A673 (cell line): ENCODE data around the gene HIRIP3. TPM values are rescaled to one million over a fixed set of nuclear protein-coding genes. Genes with fewer than 3 reads are reported as not detected.

Experiments used
- BruUV-seq: library from RNA; stranded (reverse); fragments of 400-500 nt; replicated peaks from 2 replicates; lab custom pipeline; 2021; lab: Mats Ljungman, UMichigan
- CTCF ChIA-PET: fragments of 300-600 bp; sonication (Branson Sonifier 250); formaldehyde crosslinking; loops from one replicate; lab custom pipeline; 2022; ENCODE audit warnings: antibody characterized with exemption; lab: Charles Lee
- POLR2A ChIA-PET: fragments of 300-600 bp; sonication (Branson Sonifier 250); formaldehyde crosslinking; loops from one replicate; lab custom pipeline; 2022; ENCODE audit warnings: antibody characterized with exemption; ENCODE audit not compliant: low non-redundant PET; lab: Charles Lee
- DNase-seq: peaks from one replicate; pipeline ENCODE4 v3.0.0-alpha.2; 2015; ENCODE audit warnings: low spot score
- H3K27ac ChIP-seq: fragments of 200-600 bp; sonication (generic); 2 replicates; pipeline ENCODE4 v1.5.1; 2016; ENCODE audit warnings: mixed run types, low read depth, mild to moderate bottlenecking, mixed read lengths, antibody characterized with exemption, low read length; ENCODE audit not compliant: poor library complexity, severe bottlenecking
- H3K27me3 ChIP-seq: fragments of 200-600 bp; sonication (generic); replicated peaks from 2 replicates; pipeline ENCODE4 v1.6.1; 2017; ENCODE audit warnings: mixed run types, low read depth, mild to moderate bottlenecking, mixed read lengths, antibody characterized with exemption, low read length; ENCODE audit not compliant: insufficient read depth, poor library complexity
- H3K36me3 ChIP-seq: fragments of 200-600 bp; sonication (generic); 2 replicates; pipeline ENCODE4 v1.6.1; 2016; ENCODE audit warnings: mixed run types, mild to moderate bottlenecking, mixed read lengths, antibody characterized with exemption, low read length; ENCODE audit not compliant: insufficient read depth, poor library complexity, severe bottlenecking
- H3K4me1 ChIP-seq: fragments of 200-600 bp; sonication (generic); 2 replicates; pipeline ENCODE4 v1.6.1; 2017; ENCODE audit warnings: mixed run types, mild to moderate bottlenecking, mixed read lengths, antibody characterized with exemption, low read length; ENCODE audit not compliant: insufficient read depth, poor library complexity, severe bottlenecking
- H3K4me3 ChIP-seq: fragments of 200-600 bp; sonication (generic); 2 replicates; pipeline ENCODE4 v1.5.1; 2016; ENCODE audit warnings: low read depth, mixed run types, mild to moderate bottlenecking, mixed read lengths, low read length; ENCODE audit not compliant: poor library complexity, severe bottlenecking
- H3K9me3 ChIP-seq: fragments of 200-600 bp; sonication (generic); 2 replicates; pipeline ENCODE4 v1.6.1; 2016; ENCODE audit warnings: mixed run types, low read depth, mild to moderate bottlenecking, mixed read lengths, antibody characterized with exemption, low read length; ENCODE audit not compliant: poor library complexity, severe bottlenecking
- EZH2 ChIP-seq: fragments of 200-600 bp; sonication (generic); IDR thresholded peaks from 2 replicates; pipeline ENCODE4 v1.6.1; 2017; ENCODE audit warnings: borderline replicate concordance, low read depth, mild to moderate bottlenecking, mixed read lengths, antibody characterized with exemption, low read length; ENCODE audit not compliant: poor library complexity, severe bottlenecking
- intact Hi-C: fragments of 100-400 bp; cut with micrococcal nuclease; formaldehyde crosslinking; loops from one replicate; pipeline ENCODE4 v1.10.0; 2022; ENCODE audit not compliant: unreplicated experiment
- total RNA-seq: library from RNA; stranded (reverse); gene quantifications from 2 replicates; pipeline ENCODE4 v1.2.3, GENCODE V29; 2021
- TF ChIP-seq, protein P1 (sequence below): fragments of 300-800, 200-600 bp; sonication (generic); conservative IDR thresholded peaks from 2 replicates; pipeline ENCODE4 v1.5.1; 2017; ENCODE audit warnings: low read depth, mild to moderate bottlenecking, antibody characterized with exemption, low read length, moderate library complexity, mixed read lengths

HIRIP3 gene
- total RNA-seq, 1 experiment from 2014 or later, result 29.7 TPM

DNA sequence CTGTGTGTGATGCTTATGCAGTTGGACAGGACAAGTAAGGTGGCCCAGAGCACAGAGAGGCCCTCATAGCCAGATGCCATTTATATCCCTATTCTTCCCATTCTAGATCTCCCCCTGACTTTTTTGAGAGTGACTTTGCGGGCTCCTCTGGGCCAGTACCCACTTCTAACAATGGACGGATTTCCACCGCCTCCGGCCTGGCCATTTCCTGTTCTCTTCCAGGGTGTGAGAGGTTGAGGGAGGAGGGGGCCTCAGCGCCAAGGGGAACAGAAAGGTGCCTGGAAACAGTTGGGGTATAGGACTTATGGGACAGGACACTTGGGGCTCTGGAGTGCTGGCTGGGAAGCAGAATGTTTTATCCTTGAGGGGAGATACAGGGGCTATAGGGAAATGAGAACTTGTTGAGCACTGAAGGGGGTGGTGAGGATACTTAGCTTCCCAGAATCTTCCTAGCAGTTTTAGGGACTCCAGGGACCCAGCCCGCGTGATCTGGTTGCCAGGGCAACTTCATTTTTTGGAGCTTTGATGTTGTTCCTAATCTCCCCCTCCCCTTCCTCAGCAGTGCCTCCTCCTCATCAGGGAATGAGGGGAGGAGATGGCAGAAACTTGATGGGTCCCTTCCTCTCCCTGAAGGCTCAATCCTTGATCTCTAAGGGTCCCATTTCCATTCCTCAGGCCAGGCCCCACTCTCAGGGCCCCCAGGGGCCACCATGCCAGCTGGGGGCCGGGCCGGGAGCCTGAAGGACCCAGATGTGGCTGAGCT is 18.2 kb downstream of the HIRIP3 start:
- POLR2A ChIA-PET, result no interaction called here
- TF ChIP-seq, protein P1, sequence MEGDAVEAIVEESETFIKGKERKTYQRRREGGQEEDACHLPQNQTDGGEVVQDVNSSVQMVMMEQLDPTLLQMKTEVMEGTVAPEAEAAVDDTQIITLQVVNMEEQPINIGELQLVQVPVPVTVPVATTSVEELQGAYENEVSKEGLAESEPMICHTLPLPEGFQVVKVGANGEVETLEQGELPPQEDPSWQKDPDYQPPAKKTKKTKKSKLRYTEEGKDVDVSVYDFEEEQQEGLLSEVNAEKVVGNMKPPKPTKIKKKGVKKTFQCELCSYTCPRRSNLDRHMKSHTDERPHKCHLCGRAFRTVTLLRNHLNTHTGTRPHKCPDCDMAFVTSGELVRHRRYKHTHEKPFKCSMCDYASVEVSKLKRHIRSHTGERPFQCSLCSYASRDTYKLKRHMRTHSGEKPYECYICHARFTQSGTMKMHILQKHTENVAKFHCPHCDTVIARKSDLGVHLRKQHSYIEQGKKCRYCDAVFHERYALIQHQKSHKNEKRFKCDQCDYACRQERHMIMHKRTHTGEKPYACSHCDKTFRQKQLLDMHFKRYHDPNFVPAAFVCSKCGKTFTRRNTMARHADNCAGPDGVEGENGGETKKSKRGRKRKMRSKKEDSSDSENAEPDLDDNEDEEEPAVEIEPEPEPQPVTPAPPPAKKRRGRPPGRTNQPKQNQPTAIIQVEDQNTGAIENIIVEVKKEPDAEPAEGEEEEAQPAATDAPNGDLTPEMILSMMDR, result no peak
- TF ChIP-seq EZH2, result no peak
- intact Hi-C loops, result no loop called here
- Histone ChIP-seq H3K27me3 (no peaks in the 10 kb centered on the region), H3K36me3 (peaks cover 49% of the 10 kb centered on the region), H3K4me1 (peaks cover 16% of the 10 kb centered on the region), H3K27ac (peak overlapping the region; percentile 44), H3K4me3 (no peak overlapping the region), H3K9me3 (peaks cover 6% of the 10 kb centered on the region)
- no TSS peak for BruUV-seq
- CTCF ChIA-PET, result no interaction called here
- DNase-seq, result no peak

DNA sequence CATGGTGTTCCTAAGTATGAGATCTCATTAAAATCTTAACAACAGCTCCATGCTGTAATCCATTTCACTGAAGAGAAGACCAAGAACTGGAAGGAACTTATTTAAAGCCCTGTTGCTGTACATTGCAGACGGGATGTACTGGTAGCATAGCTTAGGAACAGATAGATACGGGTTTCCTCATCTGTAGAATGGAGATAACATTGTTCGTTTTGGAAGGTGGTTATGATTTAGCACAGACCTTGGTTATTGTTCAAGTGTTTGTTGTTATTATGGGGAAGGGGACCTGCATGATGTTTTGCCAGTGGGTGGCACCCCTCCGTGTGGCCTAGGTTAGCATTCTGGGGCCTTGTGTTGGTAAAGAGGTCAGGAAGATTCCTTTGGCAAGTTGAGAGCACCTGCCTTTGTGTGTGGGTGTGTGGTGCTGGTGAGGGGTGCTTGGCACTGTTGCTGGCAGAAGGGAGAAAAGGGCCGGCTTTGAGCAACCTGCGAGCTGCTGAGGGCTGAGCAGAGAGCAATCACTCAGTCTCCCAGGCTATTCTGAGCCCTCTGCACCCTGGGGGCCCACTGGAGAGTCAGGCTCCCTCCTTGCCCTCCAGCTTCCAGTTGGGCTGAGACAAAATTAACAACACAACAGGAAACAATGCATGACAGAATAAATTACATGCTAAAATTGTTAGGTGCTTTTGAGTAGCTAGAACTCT is 19.5 kb downstream of the HIRIP3 start:
- TF ChIP-seq, protein P1, result no peak
- no peak for TF ChIP-seq EZH2
- no TSS peak for BruUV-seq
- H3K4me3 ChIP-seq, result peak overlapping the region; percentile 84
- no peak for DNase-seq
- H3K36me3 ChIP-seq, result peaks cover 36% of the 10 kb centered on the region
- POLR2A ChIA-PET, result no interaction called here
- H3K27me3 ChIP-seq, result no peaks in the 10 kb centered on the region
- intact Hi-C loops, result no loop called here
- H3K27ac ChIP-seq, result peak overlapping the region; percentile 44
- peaks cover 16% of the 10 kb centered on the region for H3K4me1 ChIP-seq
- H3K9me3 ChIP-seq, result peaks cover 6% of the 10 kb centered on the region
- CTCF ChIA-PET, result no interaction called here

DNA sequence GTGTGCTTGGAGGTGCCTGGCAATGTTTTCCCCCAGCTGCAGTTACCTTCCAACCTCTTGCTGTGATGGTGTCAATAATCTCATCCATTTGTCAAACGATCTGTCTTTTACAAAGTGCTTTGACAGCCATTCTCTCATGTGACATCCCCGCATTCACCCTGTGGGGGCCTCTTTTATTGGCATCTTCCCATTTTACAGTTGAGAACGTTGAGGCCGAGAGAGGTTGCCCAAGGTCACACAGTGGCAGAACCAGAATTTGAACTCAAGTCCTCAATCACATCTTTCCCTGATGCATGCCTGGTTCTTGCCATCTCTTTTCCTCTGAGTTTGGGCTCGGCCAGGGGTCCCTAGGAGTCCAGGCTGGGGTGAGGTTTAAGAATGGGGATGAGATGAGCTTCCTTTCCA is 20.3 kb downstream of the HIRIP3 start:
- no peak for DNase-seq
- TF ChIP-seq EZH2, result no peak
- TF ChIP-seq, protein P1, result no peak
- H3K27me3 ChIP-seq, result no peaks in the 10 kb centered on the region
- H3K27ac ChIP-seq, result peak overlapping the region; percentile 44
- H3K36me3 ChIP-seq, result peaks cover 28% of the 10 kb centered on the region
- peaks cover 16% of the 10 kb centered on the region for H3K4me1 ChIP-seq
- CTCF ChIA-PET, result interaction anchor here (0.6 kb wide), 1 partner anchor 185 kb away, joined by 3 read pairs; no protein-coding TSS in a partner anchor
- peak overlapping the region; percentile 84 for H3K4me3 ChIP-seq
- intact Hi-C loops, result no loop called here
- H3K9me3 ChIP-seq, result peaks cover 6% of the 10 kb centered on the region
- POLR2A ChIA-PET, result no interaction called here
- no TSS peak for BruUV-seq
